ENCODE measurements around the gene ACP3. TPM values are rescaled to one million over a fixed set of nuclear protein-coding genes. Genes with fewer than 3 reads are reported as not detected.

The ACP3 gene
- total and polyA plus RNA-seq, 2 of the 13 experiments (the other 11 are each of a cell fraction or from before 2014, with no cell fraction given) = not detected

GRCh38 chr3:132382688-132383194 is 65.5 kb downstream of the ACP3 start (continued):
- TF ChIP-seq ZNF713 (CRISPR knock-in tag; IDR thresholded peaks at IDR 0.05) (no peak), RNF2 (conservative IDR thresholded peaks at IDR 0.05; ENCODE audit: low read depth) (no peak), HNRNPLL (IDR thresholded peaks at IDR 0.05; ENCODE audit: low read depth, low read length, poor library complexity, severe bottlenecking) (no peak), PHF21A (CRISPR knock-in tag; IDR thresholded peaks at IDR 0.05) (no peak), ZFP91 (CRISPR knock-in tag; IDR thresholded peaks at IDR 0.05; ENCODE audit: borderline replicate concordance) (peak; percentile 42; the same call in 1 of the 2 replicates), YEATS4 (CRISPR knock-in tag; IDR thresholded peaks at IDR 0.05; ENCODE audit: borderline replicate concordance) (no peak), ZNF460 (CRISPR knock-in tag; IDR thresholded peaks at IDR 0.05; ENCODE audit: borderline replicate concordance) (no peak), RNF219 (CRISPR knock-in tag; IDR thresholded peaks at IDR 0.05) (no peak), PCBP1 (IDR thresholded peaks at IDR 0.05; ENCODE audit: borderline replicate concordance, low read depth, low read length) (no peak), ZNF292 (CRISPR knock-in tag; IDR thresholded peaks at IDR 0.05; ENCODE audit: borderline replicate concordance, low read depth) (peak; percentile 40; the same call in 1 of the 2 replicates), PRMT3 (CRISPR knock-in tag; IDR thresholded peaks at IDR 0.05; ENCODE audit: borderline replicate concordance, low read depth) (no peak), ZNF44 (CRISPR knock-in tag; IDR thresholded peaks at IDR 0.05) (no peak), ZNF83 (CRISPR knock-in tag; IDR thresholded peaks at IDR 0.05; ENCODE audit: borderline replicate concordance) (no peak), MAX (IDR thresholded peaks at IDR 0.05) (no peak), MTERF4 (CRISPR knock-in tag; IDR thresholded peaks at IDR 0.05) (no peak), FOXA3 (CRISPR knock-in tag; IDR thresholded peaks at IDR 0.05) (no peak), ZNF136 (CRISPR knock-in tag; IDR thresholded peaks at IDR 0.05; ENCODE audit: low read depth) (no peak), ZNF747 (CRISPR knock-in tag; IDR thresholded peaks at IDR 0.05; ENCODE audit: borderline replicate concordance) (no peak), ZBTB10 (CRISPR knock-in tag; IDR thresholded peaks at IDR 0.05; ENCODE audit: borderline replicate concordance) (no peak), HMG20A (CRISPR knock-in tag; IDR thresholded peaks at IDR 0.05; ENCODE audit: borderline replicate concordance) (no peak), CBX1 (IDR thresholded peaks at IDR 0.05; ENCODE audit: low read depth) (no peak), ELF1 (CRISPR knock-in tag; IDR thresholded peaks at IDR 0.05) (no peak), DDIT3 (CRISPR knock-in tag; IDR thresholded peaks at IDR 0.05) (no peak)

Data from HepG2 (cell line).